HG03025 (cell line): ENCODE measurements around the gene POLDIP3.
"Not testable (repeated sequence)": the region's sequence is repeated elsewhere in the genome, so short reads cannot be mapped to it uniquely, and the experiment has no call there.

Experiments
- ATAC-seq: cut with Tn5 transposase; IDR thresholded peaks from one replicate; pipeline ENCODE4 v1.9.1; 2021; ENCODE audit warnings: mild to moderate bottlenecking, moderate library complexity; ENCODE audit not compliant: unreplicated experiment, low FRiP score

The POLDIP3 gene

DNA sequence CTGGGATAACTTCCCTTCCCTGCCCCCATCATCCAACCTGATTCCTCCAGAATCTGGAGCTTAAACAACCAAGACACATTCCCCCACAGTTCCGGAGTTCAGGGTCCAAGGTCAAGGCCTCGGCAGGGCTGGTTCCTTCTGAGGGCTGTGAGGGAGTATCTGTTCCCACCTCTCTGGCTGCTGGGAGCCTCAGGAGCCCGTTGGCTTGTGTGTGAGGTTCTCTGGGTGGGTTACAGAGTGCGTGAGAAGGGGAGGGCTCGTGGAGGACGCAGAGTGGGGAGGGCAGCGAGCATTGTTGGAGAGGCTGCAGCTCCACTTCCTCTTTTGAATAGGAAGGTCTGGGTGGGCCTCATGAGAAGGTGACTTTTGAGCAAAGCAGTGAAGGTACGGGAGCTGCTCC, 52.4 kb downstream of the POLDIP3 start:
- no peak for ATAC-seq

DNA sequence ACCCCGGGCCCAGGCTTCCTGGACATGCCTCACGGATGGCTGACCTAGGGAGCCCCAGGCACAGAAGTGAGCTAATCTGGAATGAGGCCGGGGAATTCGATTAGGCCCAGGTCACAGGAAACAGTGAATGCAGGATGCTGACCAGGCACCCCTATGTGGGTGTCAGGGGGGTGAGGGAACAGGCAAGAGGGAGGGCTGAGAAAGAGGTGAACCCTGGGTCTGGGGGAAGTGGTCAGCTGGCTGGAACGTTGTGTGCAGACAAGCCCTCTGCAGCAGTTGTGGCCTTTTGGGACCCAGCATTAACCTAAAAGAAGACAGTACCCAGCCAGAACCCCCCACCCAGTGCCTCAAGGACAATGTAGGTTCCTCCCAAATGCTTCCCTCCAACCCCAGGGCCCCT, 52.8 kb downstream of the POLDIP3 start:
- no peak for ATAC-seq

DNA sequence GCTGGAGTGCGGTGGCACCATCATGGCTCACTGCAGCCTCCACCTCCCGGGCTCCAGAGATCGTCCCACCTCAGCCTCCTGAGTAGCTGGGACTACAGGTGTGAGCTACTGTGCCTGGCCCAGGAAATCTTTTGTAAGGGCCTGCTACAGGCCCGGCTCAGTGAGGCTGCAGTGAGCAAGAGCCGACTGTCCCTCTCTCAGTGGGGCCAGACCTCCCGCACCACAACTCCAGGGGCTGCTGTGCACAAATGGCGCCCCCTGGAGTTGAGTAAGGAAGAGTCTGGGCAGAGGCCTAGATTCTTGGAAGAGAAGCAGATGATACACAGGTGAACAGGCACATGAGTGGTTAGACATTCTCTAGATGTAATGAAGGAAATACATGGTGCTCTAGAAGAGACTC, 53.9 kb downstream of the POLDIP3 start:
- ATAC-seq: no peak

DNA sequence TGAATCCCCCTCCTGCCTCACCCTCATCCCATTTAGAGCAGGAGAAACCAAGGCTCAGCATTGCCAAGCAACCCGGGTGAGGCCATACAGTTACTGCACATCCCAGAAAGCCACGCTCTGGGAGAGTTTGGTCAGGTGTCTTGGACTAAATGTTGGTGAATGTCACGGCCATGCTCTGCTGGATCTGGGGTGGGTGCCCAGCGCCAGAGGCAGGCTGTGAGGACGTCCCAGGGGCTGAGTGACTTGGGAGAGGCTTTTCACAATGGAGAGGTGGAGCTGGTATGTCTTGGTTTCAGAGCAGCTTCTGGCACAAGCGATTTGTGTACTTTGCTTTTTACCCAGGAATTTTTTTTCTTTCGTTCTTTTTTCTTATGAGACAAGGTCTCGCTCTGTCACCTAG, 54.3 kb downstream of the POLDIP3 start:
- no peak for ATAC-seq

DNA sequence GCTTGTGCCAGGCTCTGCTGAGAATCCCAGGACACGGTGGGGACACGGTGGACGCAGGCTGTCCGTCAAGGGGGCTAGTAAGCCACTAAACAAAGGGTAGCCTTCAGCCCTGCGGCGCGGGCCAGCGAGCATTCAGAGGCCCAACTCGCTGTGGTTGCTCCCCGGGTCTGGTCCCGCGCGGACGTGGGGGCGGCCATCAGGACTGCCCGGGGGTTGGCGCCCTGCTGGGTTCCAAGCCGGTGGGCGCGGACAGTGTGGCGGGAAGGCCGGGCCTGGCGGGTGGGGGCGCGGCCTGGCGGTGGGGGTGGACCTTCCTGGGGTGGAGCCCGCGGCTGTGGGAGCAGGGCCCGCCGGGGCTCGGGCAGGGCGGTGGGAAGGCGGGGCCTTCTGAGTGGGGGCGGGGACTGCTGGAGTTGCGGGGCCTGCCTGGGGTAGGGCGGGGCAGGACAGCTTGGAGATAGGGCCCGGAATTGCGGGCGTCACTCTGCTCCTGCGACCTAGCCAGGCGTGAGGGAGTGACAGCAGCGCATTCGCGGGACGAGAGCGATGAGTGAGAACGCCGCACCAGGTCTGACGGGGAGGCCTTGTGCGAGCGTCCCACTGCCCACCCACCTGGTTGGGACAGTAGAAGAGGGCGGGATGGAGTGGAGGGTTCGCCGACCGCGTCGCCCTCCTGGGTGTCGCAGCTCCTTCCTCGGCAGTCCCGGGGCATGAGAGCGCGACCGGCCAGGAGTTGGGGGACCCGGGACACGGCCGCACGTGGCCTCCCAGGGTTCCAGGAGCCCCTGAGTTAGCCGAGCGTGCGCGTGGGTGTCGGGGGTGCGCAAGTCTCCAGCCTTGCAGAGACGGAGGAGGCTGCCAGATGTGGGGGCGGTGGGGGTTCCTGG, 61.0 kb downstream of the POLDIP3 start, which contains the start of gene SERHL2:
Gene SERHL2, plus strand, starts transcription at position 482 of the 887 bp plus-strand sequence. Its CDS starts 65 bp downstream, at position 547.
- ATAC-seq: no peak

DNA sequence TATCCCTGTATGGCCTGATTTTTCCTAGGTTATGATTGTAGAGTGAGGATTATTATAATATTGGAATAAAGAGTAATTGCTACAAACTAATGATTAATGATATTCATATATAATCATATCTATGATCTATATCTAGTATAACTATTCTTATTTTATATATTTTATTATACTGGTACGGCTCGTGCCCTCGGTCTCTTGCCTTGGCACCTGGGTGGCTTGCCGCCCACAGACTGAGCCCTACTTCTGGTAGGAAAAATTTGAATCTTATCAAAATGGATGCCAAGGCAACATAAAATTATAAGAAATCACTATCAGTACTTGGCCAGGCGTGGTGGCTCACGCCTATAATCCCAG, 62.4 kb downstream of the POLDIP3 start:
- ATAC-seq: not testable (repeated sequence)

DNA sequence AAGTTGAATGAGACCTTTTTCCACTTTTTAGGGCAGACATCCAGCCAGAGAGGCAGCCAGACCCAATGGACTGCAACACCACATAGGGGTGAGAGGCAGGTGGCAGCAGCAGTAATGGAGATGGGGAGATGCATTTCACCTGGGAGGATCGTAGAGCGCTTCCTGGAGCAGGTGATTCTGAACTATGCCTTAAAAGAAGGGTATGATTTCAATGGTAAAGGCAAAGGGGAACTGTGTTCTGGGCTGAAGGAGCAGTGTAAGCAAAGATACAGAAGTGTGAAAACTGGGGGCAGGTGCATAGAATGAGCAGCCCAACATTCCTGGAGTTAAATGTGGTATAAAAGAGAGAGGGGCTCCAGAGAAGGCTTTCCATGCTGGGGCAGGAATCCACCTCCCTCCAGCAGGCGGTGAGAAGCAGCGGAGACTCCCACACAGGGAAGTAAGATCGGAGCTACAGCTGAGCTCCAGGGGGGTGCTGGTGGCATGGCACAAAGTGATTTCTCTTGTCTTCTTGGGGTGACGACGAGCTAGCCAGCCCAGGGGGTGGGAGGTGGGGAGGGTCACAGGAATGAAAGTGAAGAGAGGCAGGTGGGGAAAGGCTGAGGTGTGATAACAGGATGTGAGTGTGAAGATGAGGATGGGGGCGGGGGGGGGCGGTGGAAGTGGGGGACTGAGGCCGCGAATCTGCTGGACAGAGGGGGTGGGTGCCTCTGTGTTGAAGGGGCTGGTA, 65.2 kb downstream of the POLDIP3 start:
- no peak for ATAC-seq

DNA sequence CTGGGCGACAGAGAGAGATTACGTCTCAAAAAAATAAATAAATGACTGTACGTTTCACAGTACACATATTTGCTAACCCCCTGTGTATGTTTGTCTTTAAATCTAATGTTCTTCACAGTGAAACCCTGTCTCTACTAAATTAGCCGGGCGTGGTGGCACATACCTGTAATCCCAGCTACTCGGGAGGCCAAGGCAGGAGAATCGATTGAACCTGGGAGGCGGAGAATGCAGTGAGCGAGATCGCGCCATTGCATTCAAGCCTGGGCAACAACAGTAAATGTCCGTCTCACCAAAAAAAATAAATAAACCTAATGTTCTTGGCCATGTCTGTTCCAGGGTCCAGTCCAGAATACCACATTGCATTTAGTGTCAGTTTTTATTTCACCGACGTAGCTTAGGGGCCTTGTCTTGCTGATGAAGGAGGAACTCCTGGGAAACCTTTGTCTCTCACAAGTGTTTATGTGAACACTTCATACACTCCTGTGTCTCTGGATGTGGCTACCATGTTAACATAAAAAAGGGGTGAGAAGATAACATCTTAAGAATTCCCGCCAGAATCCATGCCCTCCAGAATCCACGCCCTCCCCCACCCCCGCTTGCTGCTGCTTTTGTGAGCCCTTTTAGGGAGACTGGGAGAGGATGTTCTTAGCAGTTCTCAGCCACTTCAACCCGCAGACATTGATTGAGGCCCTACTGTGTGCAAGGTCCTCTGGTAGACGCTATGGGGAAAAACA, 65.9 kb downstream of the POLDIP3 start:
- ATAC-seq: no peak

DNA sequence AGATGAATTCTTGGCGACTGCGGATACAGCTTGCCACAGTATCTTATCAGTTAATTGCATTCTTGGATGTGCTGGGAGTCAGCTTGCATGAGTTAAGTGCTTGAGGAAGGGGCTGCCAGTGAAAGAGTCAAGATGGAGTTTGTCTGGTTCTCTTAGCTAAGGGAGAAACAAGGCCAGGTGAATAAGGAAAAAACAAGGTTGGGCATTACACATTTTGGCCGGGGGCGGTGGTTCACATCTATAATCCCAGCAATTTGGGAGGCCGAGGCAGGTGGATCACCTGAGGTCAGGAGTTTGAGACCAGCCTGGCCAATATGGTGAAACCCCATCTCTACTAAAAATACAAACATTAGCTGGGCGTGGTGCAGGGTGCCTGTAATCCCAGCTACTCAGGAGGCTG, 66.6 kb downstream of the POLDIP3 start:
- ATAC-seq: not testable (repeated sequence)

DNA sequence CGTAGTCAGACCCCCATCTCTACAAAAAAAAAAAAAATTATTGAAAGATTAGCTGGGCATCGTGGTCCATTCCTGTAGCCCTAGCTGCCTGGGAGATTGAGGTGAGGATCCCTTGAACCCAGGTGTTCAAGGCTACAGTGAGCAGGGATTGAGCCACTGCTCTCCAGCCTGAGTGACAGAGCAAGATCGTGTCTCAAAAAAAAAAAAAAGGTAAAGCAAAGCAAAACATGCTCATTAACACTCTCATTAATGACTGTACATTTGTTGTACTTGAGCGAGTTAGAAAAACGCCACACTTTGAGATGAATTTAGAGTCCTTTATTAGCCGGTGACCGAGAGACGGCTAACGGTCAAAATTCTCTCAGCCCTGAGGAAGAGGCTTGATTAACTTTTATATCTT, 67.1 kb downstream of the POLDIP3 start:
- ATAC-seq: no peak

DNA sequence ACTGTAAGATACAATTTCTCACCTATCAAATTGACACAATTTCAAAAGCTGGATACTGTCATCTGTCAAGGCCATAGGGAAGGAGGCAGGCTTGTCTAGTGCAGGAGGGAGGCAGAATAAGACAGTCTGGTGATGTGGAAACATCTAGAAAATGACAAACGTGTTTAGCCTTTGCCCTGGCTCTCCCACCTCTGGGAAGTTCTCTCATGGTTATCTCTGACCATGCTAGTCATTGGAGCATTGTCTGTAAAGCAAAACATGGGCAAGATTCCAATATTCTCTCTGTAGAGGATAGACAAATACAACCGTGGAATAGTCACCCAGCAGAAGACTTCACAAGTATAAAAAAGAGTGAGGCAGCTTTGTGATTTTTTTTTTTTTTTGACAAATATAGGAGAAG, 70.0 kb downstream of the POLDIP3 start:
- ATAC-seq: no peak

DNA sequence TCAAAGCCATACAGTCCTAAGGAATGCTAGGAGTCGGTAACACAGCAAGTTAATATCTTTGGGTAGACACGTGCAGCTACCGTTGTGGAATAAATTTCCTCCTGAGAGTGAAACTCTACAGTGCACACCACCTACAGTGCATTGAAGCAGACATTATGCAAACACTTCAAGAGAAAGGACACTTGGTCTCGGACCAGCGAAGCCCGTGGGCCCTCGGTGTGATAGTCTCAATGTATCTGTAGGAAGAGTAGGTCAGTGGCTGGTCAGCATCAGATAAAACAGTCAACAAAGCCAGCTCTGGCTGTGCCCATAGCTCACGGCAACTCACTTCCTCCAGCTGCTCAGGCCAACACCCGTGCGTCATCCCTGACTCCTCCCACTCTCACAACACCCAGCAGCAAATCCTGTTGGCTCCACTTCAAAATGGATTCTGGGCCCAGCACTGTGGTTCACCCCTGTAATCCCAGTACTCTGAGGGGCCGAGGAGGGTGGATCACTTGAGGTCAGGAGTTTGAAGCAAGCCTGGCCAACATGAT, 75.4 kb downstream of the POLDIP3 start:
- not testable (repeated sequence) for ATAC-seq

DNA sequence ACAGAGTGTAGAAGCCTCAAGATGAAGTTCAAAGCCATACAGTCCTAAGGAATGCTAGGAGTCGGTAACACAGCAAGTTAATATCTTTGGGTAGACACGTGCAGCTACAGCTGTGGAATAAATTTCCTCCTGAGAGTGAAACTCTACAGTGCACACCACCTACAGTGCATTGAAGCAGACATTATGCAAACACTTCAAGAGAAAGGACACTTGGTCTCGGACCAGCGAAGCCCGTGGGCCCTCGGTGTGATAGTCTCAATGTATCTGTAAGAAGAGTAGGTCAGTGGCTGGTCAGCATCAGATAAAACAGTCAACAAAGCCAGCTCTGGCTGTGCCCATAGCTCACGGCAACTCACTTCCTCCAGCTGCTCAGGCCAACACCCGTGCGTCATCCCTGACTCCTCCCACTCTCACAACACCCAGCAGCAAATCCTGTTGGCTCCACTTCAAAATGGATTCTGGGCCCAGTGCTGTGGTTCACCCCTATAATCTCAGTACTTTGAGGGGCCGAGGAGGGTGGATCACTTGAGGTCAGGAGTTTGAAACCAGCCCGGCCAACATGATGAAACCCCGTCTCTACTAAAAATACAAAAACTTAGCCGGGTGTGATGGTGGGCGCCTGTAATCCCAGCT, 77.4 kb downstream of the POLDIP3 start:
- not testable (repeated sequence) for ATAC-seq

DNA sequence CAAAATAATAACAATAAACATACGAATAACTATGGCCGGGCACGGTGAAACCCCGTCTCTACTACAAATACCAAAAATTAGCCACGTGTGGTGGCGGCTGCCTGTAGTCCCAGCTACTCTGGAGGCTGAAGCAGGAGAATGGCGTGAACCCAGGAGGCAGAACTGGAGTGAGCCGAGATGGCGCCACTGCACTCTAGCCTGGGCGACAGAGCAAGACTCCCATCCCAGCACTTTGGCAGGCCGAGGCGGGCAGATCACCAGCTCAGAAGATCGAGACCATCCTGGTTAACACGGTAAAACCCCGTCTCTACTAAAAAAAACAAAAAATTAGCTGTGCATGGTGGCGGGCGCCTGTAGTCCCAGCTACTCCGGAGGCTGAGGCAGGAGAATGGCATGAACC, 78.0 kb downstream of the POLDIP3 start:
- not testable (repeated sequence) for ATAC-seq

DNA sequence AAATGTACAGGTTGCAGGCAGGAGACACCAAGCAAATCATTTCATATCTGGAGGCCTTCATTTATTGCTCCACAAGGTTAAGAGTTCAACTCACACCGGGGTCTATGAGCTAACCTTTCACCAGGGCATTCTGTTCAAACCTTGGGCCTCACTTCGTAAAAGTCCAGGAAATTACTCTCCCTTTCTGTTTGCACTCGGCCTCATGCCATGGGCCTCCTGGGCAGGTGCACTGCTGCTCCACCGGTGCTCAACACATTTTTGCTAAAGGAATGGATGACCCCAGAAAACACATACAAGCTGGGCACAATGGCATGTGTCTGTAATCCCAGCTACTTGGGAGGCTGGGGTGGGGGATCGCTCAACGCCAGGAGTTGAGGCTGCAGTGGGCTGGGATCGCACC, 78.5 kb downstream of the POLDIP3 start:
- ATAC-seq: no peak

DNA sequence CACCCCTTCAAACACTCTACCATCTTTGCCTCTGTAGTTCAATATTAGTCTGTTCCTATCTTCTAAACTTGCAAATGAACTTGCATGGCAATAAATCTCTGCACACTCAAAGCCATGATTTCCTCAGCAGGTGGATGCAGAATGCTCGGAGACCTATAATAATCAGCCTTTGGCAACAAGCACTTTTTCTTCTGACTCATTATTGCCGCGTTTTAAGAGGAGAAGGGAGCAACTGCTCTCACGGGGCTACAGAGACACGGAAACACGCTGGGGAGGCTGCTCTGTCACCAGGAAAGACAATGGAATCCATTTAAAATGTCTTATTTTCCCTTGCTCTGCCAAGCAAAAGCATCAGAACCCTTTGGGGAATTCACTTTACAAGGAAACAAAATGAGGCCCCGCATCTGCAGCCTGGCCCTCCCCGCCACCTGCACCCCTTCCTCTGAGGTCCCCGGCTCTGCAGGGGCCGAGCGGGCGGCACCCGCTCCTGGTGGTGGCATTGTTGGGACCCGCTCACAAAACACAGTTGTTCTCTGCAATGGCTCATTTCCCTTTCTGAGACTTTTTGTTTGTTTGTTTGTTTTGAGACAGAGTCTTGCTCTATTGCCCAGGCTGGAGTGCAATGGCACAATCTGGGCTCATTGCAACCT, 79.5 kb downstream of the POLDIP3 start:
- not testable (repeated sequence) for ATAC-seq
